ENCODE data around the gene TMEM131.
"Not testable (repeated sequence)": the region's sequence is repeated elsewhere in the genome, so short reads cannot be mapped to it uniquely, and the experiment has no call there.

Gene TMEM131

DNA sequence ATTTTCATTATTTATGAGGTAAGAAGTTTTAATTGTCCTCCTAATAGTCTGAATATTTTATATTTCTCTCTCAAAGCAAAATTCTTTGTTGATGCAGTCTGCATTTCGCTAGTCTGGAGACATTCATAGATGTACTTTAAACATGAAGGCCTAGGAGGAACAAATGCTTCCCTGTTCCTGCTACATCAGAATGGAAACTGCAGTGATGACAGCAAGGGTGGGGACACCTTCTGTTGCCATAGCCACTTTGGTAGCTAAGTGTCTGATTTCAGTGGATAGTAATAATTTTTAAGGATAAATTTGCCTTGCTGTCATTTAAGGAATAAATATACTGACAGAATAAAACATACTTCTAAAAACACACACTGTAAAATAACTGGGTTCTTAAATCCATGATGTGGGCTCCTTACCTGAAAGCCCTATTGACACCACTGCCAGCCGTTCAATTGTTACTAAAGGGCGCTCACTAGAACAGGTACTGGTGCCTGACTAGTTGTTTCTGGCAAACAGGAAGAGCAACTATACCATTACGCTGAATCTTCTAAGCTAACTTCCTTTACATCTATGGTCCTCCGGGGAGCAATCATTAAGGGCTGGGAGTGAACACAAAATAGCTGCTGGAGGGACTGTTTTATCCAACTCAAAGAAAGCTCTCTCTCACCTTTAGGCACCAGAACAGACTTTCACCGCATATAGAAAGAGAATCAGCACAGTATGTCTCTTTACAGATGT, 88.2 kb downstream of the TMEM131 start:
- TF ChIP-seq, protein P1, sequence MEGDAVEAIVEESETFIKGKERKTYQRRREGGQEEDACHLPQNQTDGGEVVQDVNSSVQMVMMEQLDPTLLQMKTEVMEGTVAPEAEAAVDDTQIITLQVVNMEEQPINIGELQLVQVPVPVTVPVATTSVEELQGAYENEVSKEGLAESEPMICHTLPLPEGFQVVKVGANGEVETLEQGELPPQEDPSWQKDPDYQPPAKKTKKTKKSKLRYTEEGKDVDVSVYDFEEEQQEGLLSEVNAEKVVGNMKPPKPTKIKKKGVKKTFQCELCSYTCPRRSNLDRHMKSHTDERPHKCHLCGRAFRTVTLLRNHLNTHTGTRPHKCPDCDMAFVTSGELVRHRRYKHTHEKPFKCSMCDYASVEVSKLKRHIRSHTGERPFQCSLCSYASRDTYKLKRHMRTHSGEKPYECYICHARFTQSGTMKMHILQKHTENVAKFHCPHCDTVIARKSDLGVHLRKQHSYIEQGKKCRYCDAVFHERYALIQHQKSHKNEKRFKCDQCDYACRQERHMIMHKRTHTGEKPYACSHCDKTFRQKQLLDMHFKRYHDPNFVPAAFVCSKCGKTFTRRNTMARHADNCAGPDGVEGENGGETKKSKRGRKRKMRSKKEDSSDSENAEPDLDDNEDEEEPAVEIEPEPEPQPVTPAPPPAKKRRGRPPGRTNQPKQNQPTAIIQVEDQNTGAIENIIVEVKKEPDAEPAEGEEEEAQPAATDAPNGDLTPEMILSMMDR (IDR thresholded peaks at IDR 0.05; ENCODE audit: low read length, missing control alignments) = no peak

DNA sequence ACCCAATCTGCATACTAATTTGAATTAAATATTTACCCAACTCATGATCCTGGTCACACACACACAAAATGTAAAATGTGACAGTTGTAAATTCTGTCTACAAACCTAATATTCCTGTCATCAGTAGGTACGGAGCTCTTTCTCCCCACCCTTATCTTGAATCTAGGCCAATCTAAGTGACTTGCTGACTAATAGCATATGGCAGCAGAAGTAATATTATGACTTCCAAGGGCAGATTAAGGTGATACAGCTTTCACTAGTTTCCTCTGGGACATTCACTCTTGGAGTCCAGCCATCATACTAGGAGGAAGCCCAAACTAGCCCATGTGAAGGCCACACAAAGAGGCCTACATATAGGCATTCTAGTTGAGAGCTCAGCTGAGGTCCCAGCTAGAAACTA, 89.4 kb downstream of the TMEM131 start:
- TF ChIP-seq, protein P1 (IDR thresholded peaks at IDR 0.05; ENCODE audit: low read length, missing control alignments) = no peak
- DNase-seq (ENCODE audit: low read depth) = peak; percentile 10

More for the DNA sequence above, 88.2 kb downstream of the TMEM131 start:
- H3K4me3 ChIP-seq (replicated peaks; ENCODE audit: low read depth, low read length) = no peak overlapping the region
- no peak for DNase-seq (ENCODE audit: low read depth)

DNA sequence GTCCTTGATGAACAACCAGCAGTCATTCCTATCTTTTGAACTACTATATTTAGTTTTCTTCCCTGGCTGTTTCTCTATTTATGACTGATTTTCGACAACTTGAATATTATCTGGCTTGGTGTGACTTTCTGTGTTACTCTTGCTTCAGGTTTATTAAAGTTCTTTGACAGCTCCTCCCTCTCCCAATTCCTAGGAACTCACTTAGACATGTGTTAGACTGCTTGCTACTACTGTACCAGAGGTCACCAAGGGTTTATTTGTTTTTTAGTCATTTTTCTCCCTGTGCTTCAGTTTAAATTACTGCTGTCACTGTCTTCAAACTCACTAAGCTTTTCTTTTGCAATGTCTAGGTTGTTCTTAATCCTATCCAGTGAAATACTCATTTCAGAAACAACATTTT, 90.5 kb downstream of the TMEM131 start:
- DNase-seq (ENCODE audit: low read depth) = no peak
- TF ChIP-seq, protein P1 (IDR thresholded peaks at IDR 0.05; ENCODE audit: low read length, missing control alignments) = no peak
- no peak overlapping the region for H3K4me3 ChIP-seq (replicated peaks; ENCODE audit: low read depth, low read length)

More for the DNA sequence above, 89.4 kb downstream of the TMEM131 start:
- H3K4me3 ChIP-seq (replicated peaks; ENCODE audit: low read depth, low read length) = no peak overlapping the region

DNA sequence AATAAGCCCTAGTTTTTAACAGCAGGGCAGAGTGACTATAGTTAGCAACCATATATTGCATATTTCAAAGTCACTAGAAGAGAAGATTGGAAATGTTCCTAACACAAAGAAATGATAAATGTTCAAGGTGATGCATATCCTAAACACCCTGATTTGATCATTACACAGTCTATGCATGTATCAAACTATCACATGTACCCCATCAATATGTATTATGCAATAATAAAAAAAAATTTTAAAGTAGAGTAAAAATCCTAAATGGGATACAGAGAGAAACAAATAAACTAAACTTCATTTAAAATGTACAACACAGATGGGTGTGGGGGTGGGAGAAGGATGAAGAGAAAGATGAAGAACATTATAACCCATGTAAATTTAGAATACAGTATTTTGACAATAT, 93.9 kb downstream of the TMEM131 start:
- TF ChIP-seq, protein P1 (IDR thresholded peaks at IDR 0.05; ENCODE audit: low read length, missing control alignments) = no peak
- DNase-seq (ENCODE audit: low read depth) = no peak
- H3K4me3 ChIP-seq (replicated peaks; ENCODE audit: low read depth, low read length) = no peak overlapping the region

DNA sequence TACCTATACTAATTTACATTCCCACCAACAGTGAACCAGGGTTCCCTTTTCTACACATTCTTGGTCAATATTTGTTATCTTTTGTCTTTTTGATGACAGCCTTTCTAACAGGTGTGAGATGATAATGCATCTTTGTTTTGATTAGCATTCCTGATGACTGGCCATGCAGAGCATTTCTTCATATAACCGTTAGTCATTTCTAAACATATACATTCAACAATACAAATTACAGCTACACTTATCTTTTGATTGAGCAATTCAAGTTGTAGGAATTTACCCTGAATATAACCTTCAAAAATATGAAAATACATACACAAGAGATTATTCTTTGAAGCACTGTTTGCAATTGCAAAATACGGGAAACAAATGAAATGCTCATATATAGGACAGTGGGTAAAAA, 94.9 kb downstream of the TMEM131 start:
- DNase-seq (ENCODE audit: low read depth) = peak; percentile 66
- TF ChIP-seq, protein P1 (IDR thresholded peaks at IDR 0.05; ENCODE audit: low read length, missing control alignments) = no peak
- H3K4me3 ChIP-seq (replicated peaks; ENCODE audit: low read depth, low read length) = no peak overlapping the region

DNA sequence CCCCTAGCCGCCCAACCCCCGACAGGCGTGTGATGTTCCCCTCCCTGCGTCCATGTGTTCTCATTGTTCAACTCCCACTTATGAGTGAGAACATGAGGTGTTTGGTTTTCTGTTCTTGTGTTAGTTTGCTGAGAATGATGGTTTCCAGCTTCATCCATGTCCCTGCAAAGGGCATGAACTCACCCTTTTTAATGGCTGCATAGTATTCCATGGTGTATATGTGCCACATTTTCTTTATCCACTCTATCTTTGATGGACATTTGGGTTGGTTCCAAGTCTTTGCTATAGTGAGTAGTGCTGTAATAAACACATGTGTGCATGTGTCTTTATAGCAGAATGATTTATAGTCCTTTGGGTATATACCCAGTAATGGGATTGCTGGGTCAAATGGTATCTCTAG, 102.7 kb downstream of the TMEM131 start:
- H3K4me3 ChIP-seq (replicated peaks; ENCODE audit: low read depth, low read length); DNase-seq (ENCODE audit: low read depth): not testable (repeated sequence)

DNA sequence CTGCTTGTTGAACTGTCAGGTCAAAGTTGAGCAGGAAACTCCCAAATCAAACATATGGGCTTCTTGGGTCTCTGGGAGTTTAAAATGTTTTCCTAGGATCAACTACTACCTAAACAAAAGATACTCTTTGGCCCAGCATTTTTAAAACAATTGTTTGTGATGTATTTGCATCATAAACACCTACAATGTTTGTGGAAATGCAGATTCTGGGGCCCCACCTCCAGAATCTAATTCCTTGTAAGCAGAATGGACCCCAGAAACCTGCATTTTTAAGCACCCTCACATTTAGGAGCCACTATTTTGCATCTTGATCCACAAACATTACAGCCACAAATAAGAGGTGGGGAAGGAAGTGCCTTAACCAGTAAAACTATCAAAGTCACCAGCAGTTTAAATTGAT, 104.1 kb downstream of the TMEM131 start:
- H3K4me3 ChIP-seq (replicated peaks; ENCODE audit: low read depth, low read length) = no peak overlapping the region

More for the DNA sequence above, 104.1 kb downstream of the TMEM131 start:
- TF ChIP-seq, protein P1 (IDR thresholded peaks at IDR 0.05; ENCODE audit: low read length, missing control alignments) = no peak
- DNase-seq (ENCODE audit: low read depth) = no peak

Measured in fibroblast of pulmonary artery (primary cell).